HEK293T (cell line): ENCODE results near the gene PPP1R15A.

Experiments used
- CTCF ChIA-PET: fragments of 350-600 bp; formaldehyde crosslinking; extraction: SDS; loops from one replicate; lab custom pipeline; 2021; ENCODE audit warnings: antibody characterized with exemption, inconsistent platforms; lab: Yijun Ruan, JAX
- POLR2A ChIA-PET: fragments of 350-600 bp; formaldehyde crosslinking; extraction: SDS; loops from one replicate; lab custom pipeline; 2020; ENCODE audit warnings: antibody characterized with exemption, inconsistent platforms; lab: Yijun Ruan, JAX
- DNase-seq: peaks from one replicate; pipeline ENCODE4 v3.0.0; 2012; ENCODE audit warnings: mixed read lengths; ENCODE audit errors: extremely low spot score
- ARNT ChIP-seq: fragments of 450-650 bp; IDR thresholded peaks from 2 replicates; pipeline ENCODE4 v1.6.1; 2017; ENCODE audit warnings: mild to moderate bottlenecking
- BHLHE40 ChIP-seq: fragments of 450-650 bp; IDR thresholded peaks from 2 replicates; pipeline ENCODE4 v1.6.1; 2016; ENCODE audit warnings: mild to moderate bottlenecking, moderate library complexity, borderline replicate concordance
- CTBP1 ChIP-seq: fragments of 450-650 bp; IDR thresholded peaks from 2 replicates; pipeline ENCODE4 v1.6.1; 2016; ENCODE audit warnings: borderline replicate concordance
- ELF4 ChIP-seq: fragments of 450-650 bp; IDR thresholded peaks from 2 replicates; pipeline ENCODE4 v1.6.1; 2017; ENCODE audit warnings: antibody characterized with exemption
- FOXA1 ChIP-seq: fragments of 450-650 bp; IDR thresholded peaks from 2 replicates; pipeline ENCODE4 v1.6.1; 2016; ENCODE audit warnings: mild to moderate bottlenecking
- FOXK2 ChIP-seq: fragments of 450-650 bp; IDR thresholded peaks from 2 replicates; pipeline ENCODE4 v1.6.1; 2016; ENCODE audit warnings: mild to moderate bottlenecking
- FOXM1 ChIP-seq: fragments of 450-650 bp; IDR thresholded peaks from 2 replicates; pipeline ENCODE4 v1.6.1; 2017; ENCODE audit warnings: mild to moderate bottlenecking, borderline replicate concordance
- HDGF ChIP-seq: fragments of 450-650 bp; IDR thresholded peaks from 2 replicates; pipeline ENCODE4 v1.6.1; 2017; ENCODE audit warnings: antibody characterized with exemption, borderline replicate concordance
- L3MBTL2 ChIP-seq: fragments of 450-650 bp; conservative IDR thresholded peaks from 2 replicates; pipeline ENCODE4 v1.6.1; 2016; ENCODE audit warnings: mild to moderate bottlenecking
- LEF1 ChIP-seq: fragments of 450-650 bp; IDR thresholded peaks from 2 replicates; pipeline ENCODE4 v1.6.1; 2017; ENCODE audit warnings: mild to moderate bottlenecking, borderline replicate concordance
- NFRKB ChIP-seq: fragments of 450-650 bp; IDR thresholded peaks from 2 replicates; pipeline ENCODE4 v1.6.1; 2016; ENCODE audit warnings: mild to moderate bottlenecking, moderate library complexity
- PKNOX1 ChIP-seq: fragments of 450-650 bp; IDR thresholded peaks from 2 replicates; pipeline ENCODE4 v1.6.1; 2016
- SP1 ChIP-seq: fragments of 450-650 bp; IDR thresholded peaks from 2 replicates; pipeline ENCODE4 v1.6.1; 2017
- SUZ12 ChIP-seq: fragments of 450-650 bp; IDR thresholded peaks from 2 replicates; pipeline ENCODE4 v1.6.1; 2016; ENCODE audit warnings: mild to moderate bottlenecking
- TARDBP ChIP-seq: fragments of 450-650 bp; IDR thresholded peaks from 2 replicates; pipeline ENCODE4 v1.6.1; 2016
- ZNF384 ChIP-seq: fragments of 450-650 bp; IDR thresholded peaks from 2 replicates; pipeline ENCODE4 v1.6.1; 2016

The PPP1R15A gene

GRCh38 chr19:48833049-48833448, 39.2 kb upstream of the PPP1R15A start:
- CTCF ChIA-PET = interaction anchor here (1.4 to 1.5 kb wide), 2 partner anchors 38 to 45 kb away, joined by 5 to 6 read pairs; no protein-coding TSS in a partner anchor
- POLR2A ChIA-PET = interaction anchor here (0.7 kb wide), 1 partner anchor 39 kb away, joined by 3 read pairs; the partner anchor contains the start of gene PPP1R15A
- DNase-seq = no peak
- TF ChIP-seq LEF1 = no peak

GRCh38 chr19:48833977-48834376, 38.2 kb upstream of the PPP1R15A start:
- no peak for DNase-seq
- TF ChIP-seq SUZ12 (no peak), LEF1 (no peak), ELF4 (no peak), FOXA1 (no peak), FOXK2 (no peak), L3MBTL2 (no peak)
- ChIA-PET POLR2A (interaction anchor here (0.8 kb wide), 1 partner anchor 23 kb away, joined by 3 read pairs; no protein-coding TSS in a partner anchor), CTCF (interaction anchor here (0.6 to 1.4 kb wide), 3 partner anchors 38 to 188 kb away, joined by 3 to 5 read pairs (median 4); partner anchors contain the start of gene CA11)

- DNase-seq = peak; percentile 76
- ChIA-PET POLR2A (interaction anchor here (0.6 kb wide), 1 partner anchor 190 kb away, joined by 3 read pairs; the partner anchor contains the start of gene CA11), CTCF (interaction anchor here (0.6 kb wide), 1 partner anchor 1008 kb away, joined by 3 read pairs; no protein-coding TSS in a partner anchor)
- peak; percentile 10; the same call in 1 of the 2 replicates for TF ChIP-seq L3MBTL2
- no peak for TF ChIP-seq CTBP1
Observed at GRCh38 chr19:48835734-48836088, 36.5 kb upstream of the PPP1R15A start.

GRCh38 chr19:48836089-48837017, 35.9 kb upstream of the PPP1R15A start, which contains the start of gene HSD17B14:
Gene HSD17B14, minus strand, starts transcription at chr19:48836491. Its CDS starts 80 bp downstream, at chr19:48836411.
- DNase-seq = no peak
- TF ChIP-seq L3MBTL2 (peak; percentile 36; the same call in 1 of the 2 replicates), SP1 (no peak)
- ChIA-PET POLR2A (interaction anchor here (0.6 to 1.2 kb wide), 3 partner anchors 30 to 191 kb away, joined by 3 read pairs; partner anchors contain the start of gene CA11), CTCF (interaction anchor here (0.6 kb wide), 2 partner anchors 161 to 1007 kb away, joined by 3 read pairs; no protein-coding TSS in a partner anchor)

GRCh38 chr19:48837051-48837524, 35.1 kb upstream of the PPP1R15A start:
- CTCF ChIA-PET = no interaction called here
- POLR2A ChIA-PET = interaction anchor here (1.0 to 1.2 kb wide), 4 partner anchors 23 to 207 kb away, joined by 3 to 4 read pairs (median 3); no protein-coding TSS in a partner anchor
- TF ChIP-seq PKNOX1 = 0 out of 2 replicates have a peak, but pooled peaks have one; percentile 8
- TF ChIP-seq HDGF = no peak
- no peak for TF ChIP-seq LEF1
- no peak for TF ChIP-seq FOXM1
- peak; percentile 91 for DNase-seq

- CTCF ChIA-PET = no interaction called here
Observed at GRCh38 chr19:48837687-48838086, 34.5 kb upstream of the PPP1R15A start.

GRCh38 chr19:48841047-48841446, 31.2 kb upstream of the PPP1R15A start:
- ChIA-PET CTCF (interaction anchor here (3.7 kb wide), 1 partner anchor 53 kb away, joined by 24 read pairs; no protein-coding TSS in a partner anchor), POLR2A (no interaction called here)
- no peak for TF ChIP-seq LEF1
- no peak for TF ChIP-seq SUZ12
- TF ChIP-seq FOXA1 = no peak
- TF ChIP-seq BHLHE40 = no peak
- TF ChIP-seq ELF4 = no peak
- no peak for TF ChIP-seq FOXM1
- TF ChIP-seq TARDBP = no peak
- TF ChIP-seq NFRKB = no peak
- TF ChIP-seq FOXK2 = no peak
- no peak for TF ChIP-seq ARNT
- TF ChIP-seq HDGF = no peak
- no peak for TF ChIP-seq L3MBTL2
- TF ChIP-seq PKNOX1 = no peak
- DNase-seq = no peak

More at GRCh38 chr19:48837687-48838086, 34.5 kb upstream of the PPP1R15A start:
- POLR2A ChIA-PET = interaction anchor here (1.0 to 1.2 kb wide), 4 partner anchors 22 to 208 kb away, joined by 3 to 4 read pairs (median 3); no protein-coding TSS in a partner anchor
- TF ChIP-seq ARNT (no peak), NFRKB (no peak), TARDBP (no peak), LEF1 (no peak), ZNF384 (no peak), BHLHE40 (no peak), SUZ12 (no peak), CTBP1 (no peak), SP1 (no peak), PKNOX1 (no peak), HDGF (no peak), L3MBTL2 (no peak)
- DNase-seq = no peak
